ENCODE measurements around the gene CFAP52.
"Not testable (repeated sequence)": the region's sequence is repeated elsewhere in the genome, so short reads cannot be mapped to it uniquely, and the experiment has no call there.

The CFAP52 gene

DNA sequence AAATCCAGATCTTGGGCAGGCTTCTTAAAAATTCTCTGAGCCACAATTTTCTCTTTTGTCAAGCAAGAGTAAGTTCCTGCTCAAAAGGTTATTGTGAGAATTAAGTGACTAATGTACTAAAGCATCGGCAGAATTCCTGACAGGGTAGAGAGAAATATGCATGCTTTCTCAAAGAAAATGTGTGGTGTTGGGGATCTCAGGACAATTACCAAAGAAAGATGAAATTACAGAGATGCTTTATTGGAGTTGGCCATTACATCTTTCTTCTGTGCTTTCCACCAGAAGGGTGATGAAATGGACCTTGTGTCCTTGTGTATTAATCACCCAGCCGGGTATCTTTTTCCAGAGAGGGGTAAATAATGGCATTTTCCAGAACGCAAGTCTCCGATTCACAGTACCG, 67.2 kb downstream of the CFAP52 start:
- no peaks in the 10 kb centered on the region for H3K9me3 ChIP-seq (ENCODE audit: control insufficient read depth in 2 of 2, low read length in 2 of 2)
- no peak overlapping the region for H3K4me3 ChIP-seq (ENCODE audit: low read length in 2 of 2)
- H3K27ac ChIP-seq (ENCODE audit: low read depth in 2 of 2, low read length in 2 of 2) = no peak overlapping the region
- no peaks in the 10 kb centered on the region for H3K36me3 ChIP-seq (ENCODE audit: control insufficient read depth in 2 of 2, insufficient read depth in 2 of 2, low read length in 2 of 2)
- no peak overlapping the region for H3K9ac ChIP-seq (ENCODE audit: low read depth in 1 of 2, low read length in 2 of 2)
- H3K27me3 ChIP-seq (ENCODE audit: control insufficient read depth in 2 of 2, insufficient read depth in 2 of 2, low read length in 2 of 2) = peaks cover 0 to 7% of the 10 kb centered on the region in 2 donors
- H3K4me1 ChIP-seq (ENCODE audit: control insufficient read depth in 2 of 2, insufficient read depth in 2 of 2, low read length in 2 of 2) = peaks cover 3 to 13% of the 10 kb centered on the region in 2 donors

DNA sequence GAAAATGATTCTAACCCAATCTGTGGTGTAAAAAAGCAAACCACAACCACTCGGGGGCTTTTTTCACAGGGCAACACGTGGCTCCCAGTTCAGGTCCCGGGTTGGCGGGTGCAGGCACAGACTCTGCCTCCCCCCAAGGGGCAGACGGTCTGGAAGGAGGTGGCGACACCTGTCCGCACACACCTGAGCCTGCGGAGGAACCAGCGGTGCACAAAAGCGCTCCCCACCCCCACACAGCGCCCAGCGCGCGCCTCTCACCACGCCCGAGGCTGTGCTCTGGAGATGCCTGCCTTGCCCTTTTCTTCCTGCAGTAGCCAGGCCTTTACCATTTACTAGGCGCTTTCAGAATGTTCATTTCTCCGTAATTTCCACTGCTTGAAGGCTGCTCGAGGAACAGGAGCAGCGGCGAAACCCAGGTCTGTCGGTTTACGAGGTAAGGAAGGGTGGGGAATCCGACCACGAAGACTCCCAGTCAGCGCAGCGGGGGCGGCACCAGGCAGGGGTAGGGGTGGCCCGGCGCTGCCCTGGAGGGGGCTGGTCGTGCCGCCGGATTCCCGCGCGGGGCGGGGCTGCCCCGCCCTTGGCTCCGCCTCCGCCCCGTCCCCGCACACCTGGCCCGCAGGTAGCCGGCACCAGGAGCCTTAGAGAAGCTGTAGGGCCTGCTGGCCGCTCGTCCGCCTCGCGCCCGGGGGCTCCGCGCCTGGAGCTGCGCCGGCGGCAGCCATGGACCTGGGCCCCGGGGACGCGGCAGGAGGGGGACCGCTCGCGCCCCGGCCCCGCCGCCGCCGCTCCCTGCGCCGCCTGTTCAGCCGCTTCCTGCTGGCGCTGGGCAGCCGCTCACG, 68.7 kb downstream of the CFAP52 start, which contains the start of gene USP43:
USP43 (plus strand) TSS at position 608 of the 842 bp plus-strand sequence; CDS start at position 724, 116 bp downstream.
- H3K9me3 ChIP-seq (ENCODE audit: control insufficient read depth in 2 of 2, low read length in 2 of 2) = no peaks in the 10 kb centered on the region
- H3K4me3 ChIP-seq (ENCODE audit: low read length in 2 of 2) = peak within 1 kb of the TSS; percentile 86 to 88
- peaks cover 0 to 7% of the 10 kb centered on the region in 2 donors for H3K27me3 ChIP-seq (ENCODE audit: control insufficient read depth in 2 of 2, insufficient read depth in 2 of 2, low read length in 2 of 2)
- peaks cover 3 to 13% of the 10 kb centered on the region in 2 donors for H3K4me1 ChIP-seq (ENCODE audit: control insufficient read depth in 2 of 2, insufficient read depth in 2 of 2, low read length in 2 of 2)
- H3K9ac ChIP-seq (ENCODE audit: low read depth in 1 of 2, low read length in 2 of 2) = peak within 1 kb of the TSS; percentile 92 to 94
- H3K27ac ChIP-seq (ENCODE audit: low read depth in 2 of 2, low read length in 2 of 2) = peak within 1 kb of the TSS; percentile 97 to 98
- H3K36me3 ChIP-seq (ENCODE audit: control insufficient read depth in 2 of 2, insufficient read depth in 2 of 2, low read length in 2 of 2) = no peaks in the 10 kb centered on the region

DNA sequence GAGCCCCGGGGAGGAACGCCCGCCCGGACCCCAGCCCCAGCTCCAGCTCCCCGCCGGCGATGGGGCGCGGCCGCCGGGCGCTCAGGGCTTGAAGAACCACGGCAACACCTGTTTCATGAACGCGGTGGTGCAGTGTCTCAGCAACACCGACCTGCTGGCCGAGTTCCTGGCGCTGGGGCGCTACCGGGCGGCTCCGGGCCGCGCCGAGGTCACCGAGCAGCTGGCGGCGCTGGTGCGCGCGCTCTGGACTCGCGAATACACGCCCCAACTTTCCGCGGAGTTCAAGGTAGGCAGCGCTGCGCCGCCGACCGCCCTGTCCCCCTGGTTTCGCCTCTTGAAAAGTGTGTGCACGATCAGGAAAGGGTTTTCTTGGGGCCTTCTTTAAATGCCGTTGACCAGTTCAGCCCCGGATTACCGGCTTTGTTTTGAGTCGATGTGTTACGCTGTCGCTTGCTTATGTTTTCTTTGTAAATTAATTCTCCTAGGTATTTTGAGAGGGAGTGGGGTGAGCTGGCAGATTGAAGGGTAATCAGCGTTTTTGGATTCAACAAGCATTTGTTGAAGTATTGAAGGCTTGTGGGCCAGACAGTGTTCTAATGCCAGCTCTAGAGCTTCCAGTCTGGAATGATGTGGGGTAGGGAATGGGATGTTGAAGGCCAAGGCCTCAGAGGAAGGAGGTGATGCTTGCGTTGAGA, 69.6 kb downstream of the CFAP52 start:
- peak overlapping the region; percentile 97 to 98 for H3K27ac ChIP-seq (ENCODE audit: low read depth in 2 of 2, low read length in 2 of 2)
- H3K4me1 ChIP-seq (ENCODE audit: control insufficient read depth in 2 of 2, insufficient read depth in 2 of 2, low read length in 2 of 2) = peaks cover 3 to 13% of the 10 kb centered on the region in 2 donors
- no peaks in the 10 kb centered on the region for H3K36me3 ChIP-seq (ENCODE audit: control insufficient read depth in 2 of 2, insufficient read depth in 2 of 2, low read length in 2 of 2)
- peaks cover 0 to 7% of the 10 kb centered on the region in 2 donors for H3K27me3 ChIP-seq (ENCODE audit: control insufficient read depth in 2 of 2, insufficient read depth in 2 of 2, low read length in 2 of 2)
- no peaks in the 10 kb centered on the region for H3K9me3 ChIP-seq (ENCODE audit: control insufficient read depth in 2 of 2, low read length in 2 of 2)
- H3K4me3 ChIP-seq (ENCODE audit: low read length in 2 of 2) = peak overlapping the region; percentile 86 to 88
- peak overlapping the region; percentile 92 to 94 for H3K9ac ChIP-seq (ENCODE audit: low read depth in 1 of 2, low read length in 2 of 2)

DNA sequence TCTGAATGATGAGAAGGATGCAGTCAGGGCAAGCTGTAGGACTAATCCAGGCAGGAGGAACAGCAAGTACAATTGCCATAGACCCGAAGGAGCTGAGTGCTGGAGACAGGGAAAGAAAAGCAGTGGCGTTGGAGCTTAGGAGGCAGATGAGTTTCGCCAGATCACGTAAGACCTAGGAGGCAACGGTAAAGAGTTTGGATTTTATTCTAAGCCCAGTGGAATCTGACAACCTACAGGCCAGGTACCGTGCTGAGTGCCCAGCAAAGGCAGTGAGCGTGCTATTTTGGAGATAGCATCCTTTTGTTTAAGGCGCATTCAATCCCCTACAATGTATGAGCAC, 70.1 kb downstream of the CFAP52 start:
- H3K27ac ChIP-seq (ENCODE audit: low read depth in 2 of 2, low read length in 2 of 2) = peak overlapping the region; percentile 97 to 98
- H3K4me3 ChIP-seq (ENCODE audit: low read length in 2 of 2) = peak overlapping the region; percentile 86 to 88
- H3K27me3 ChIP-seq (ENCODE audit: control insufficient read depth in 2 of 2, insufficient read depth in 2 of 2, low read length in 2 of 2) = peaks cover 0 to 7% of the 10 kb centered on the region in 2 donors
- peaks cover 3 to 13% of the 10 kb centered on the region in 2 donors for H3K4me1 ChIP-seq (ENCODE audit: control insufficient read depth in 2 of 2, insufficient read depth in 2 of 2, low read length in 2 of 2)
- H3K36me3 ChIP-seq (ENCODE audit: control insufficient read depth in 2 of 2, insufficient read depth in 2 of 2, low read length in 2 of 2) = no peaks in the 10 kb centered on the region
- H3K9me3 ChIP-seq (ENCODE audit: control insufficient read depth in 2 of 2, low read length in 2 of 2) = no peaks in the 10 kb centered on the region
- peak overlapping the region; percentile 92 to 94 for H3K9ac ChIP-seq (ENCODE audit: low read depth in 1 of 2, low read length in 2 of 2)

DNA sequence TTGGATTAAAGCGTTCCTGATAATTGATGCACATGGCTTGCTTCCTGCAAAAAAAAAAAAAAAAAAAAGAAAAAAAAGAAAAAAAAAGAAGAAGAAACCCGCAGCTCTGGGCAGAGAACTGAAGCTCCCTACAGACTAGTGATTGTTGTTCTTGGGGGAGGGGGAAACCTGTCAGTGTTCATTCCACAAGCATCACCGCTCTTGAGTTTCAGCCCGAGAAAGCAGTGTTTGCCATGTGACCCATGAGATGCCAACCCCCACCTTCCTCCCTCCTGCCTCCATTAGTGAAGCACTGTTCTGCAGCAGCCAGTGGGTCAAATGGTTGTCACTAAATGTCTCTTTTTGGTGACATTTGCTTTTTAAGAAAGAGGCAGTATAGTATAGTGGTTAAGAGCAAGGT, 70.6 kb downstream of the CFAP52 start:
- Histone ChIP-seq H3K9ac (ENCODE audit: low read depth in 1 of 2, low read length in 2 of 2) (no peak overlapping the region), H3K27me3 (ENCODE audit: control insufficient read depth in 2 of 2, insufficient read depth in 2 of 2, low read length in 2 of 2) (peaks cover 0 to 7% of the 10 kb centered on the region in 2 donors), H3K4me3 (ENCODE audit: low read length in 2 of 2) (peak overlapping the region; percentile 86 to 88), H3K36me3 (ENCODE audit: control insufficient read depth in 2 of 2, insufficient read depth in 2 of 2, low read length in 2 of 2) (no peaks in the 10 kb centered on the region), H3K27ac (ENCODE audit: low read depth in 2 of 2, low read length in 2 of 2) (no peak overlapping the region), H3K9me3 (ENCODE audit: control insufficient read depth in 2 of 2, low read length in 2 of 2) (no peaks in the 10 kb centered on the region), H3K4me1 (ENCODE audit: control insufficient read depth in 2 of 2, insufficient read depth in 2 of 2, low read length in 2 of 2) (peaks cover 3 to 13% of the 10 kb centered on the region in 2 donors)

DNA sequence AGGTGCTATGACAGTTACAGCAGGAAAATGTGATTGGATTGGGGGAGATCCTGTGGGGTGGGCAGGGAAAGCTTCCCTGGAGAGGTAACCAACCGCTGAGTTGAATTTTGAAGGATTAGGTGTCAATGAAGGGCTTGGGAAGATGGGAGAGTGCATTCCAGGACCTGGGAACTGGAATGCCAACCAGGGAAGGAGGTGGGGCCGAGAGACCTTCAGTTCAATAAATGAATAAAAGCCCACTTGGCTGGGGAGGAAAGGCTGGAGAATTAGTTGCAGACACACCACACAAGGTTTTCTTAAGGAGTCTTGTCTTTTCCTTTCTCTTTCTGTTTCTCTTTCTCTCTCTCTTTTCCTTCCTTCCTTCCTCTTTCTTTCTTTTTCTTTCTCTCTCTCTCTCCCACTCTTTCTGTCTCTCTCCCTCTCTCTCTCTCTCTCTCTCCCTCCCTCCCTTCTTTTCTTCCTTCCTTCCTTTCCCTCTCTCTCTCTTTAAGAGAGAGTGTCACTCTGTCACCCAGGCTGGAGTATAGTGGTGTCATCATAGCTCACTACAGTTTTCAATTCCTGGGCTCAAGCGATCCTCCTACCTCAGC, 72.2 kb downstream of the CFAP52 start:
- no peak overlapping the region for H3K27ac ChIP-seq (ENCODE audit: low read depth in 2 of 2, low read length in 2 of 2)
- peaks cover 0 to 7% of the 10 kb centered on the region in 2 donors for H3K27me3 ChIP-seq (ENCODE audit: control insufficient read depth in 2 of 2, insufficient read depth in 2 of 2, low read length in 2 of 2)
- no peaks in the 10 kb centered on the region for H3K9me3 ChIP-seq (ENCODE audit: control insufficient read depth in 2 of 2, low read length in 2 of 2)
- H3K9ac ChIP-seq (ENCODE audit: low read depth in 1 of 2, low read length in 2 of 2) = no peak overlapping the region
- no peak overlapping the region for H3K4me3 ChIP-seq (ENCODE audit: low read length in 2 of 2)
- no peaks in the 10 kb centered on the region for H3K36me3 ChIP-seq (ENCODE audit: control insufficient read depth in 2 of 2, insufficient read depth in 2 of 2, low read length in 2 of 2)
- H3K4me1 ChIP-seq (ENCODE audit: control insufficient read depth in 2 of 2, insufficient read depth in 2 of 2, low read length in 2 of 2) = peaks cover 3 to 13% of the 10 kb centered on the region in 2 donors

DNA sequence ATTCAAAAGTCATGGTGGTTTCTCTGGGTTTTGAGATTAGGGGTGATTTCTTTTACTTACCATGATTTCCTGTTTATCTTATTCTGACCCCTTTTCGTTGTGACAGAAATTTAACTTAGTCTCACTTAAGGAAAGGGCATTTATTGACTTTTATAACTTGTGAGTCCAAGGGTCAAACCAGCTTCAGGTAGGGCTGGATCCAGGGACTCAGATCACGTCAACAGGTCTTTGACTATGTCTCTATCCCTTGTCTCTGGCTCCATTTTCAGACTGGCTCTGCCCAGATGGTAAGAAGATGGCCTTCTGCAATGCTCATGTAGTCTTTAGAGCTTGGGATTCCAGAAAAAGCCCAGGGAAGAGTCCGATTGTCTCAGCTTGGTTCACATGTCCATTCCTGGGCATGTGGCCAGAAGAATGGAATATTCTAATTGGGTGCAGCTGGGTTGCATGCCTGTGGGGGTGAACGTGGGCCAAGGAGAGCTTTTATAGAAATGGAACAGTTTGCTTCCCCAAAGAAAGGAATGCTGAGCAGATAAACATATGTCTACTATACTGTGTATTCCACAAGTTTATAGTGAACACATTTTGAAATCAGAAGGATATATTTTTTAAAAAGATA, 82.3 kb downstream of the CFAP52 start:
- Histone ChIP-seq H3K4me1 (ENCODE audit: control insufficient read depth in 2 of 2, insufficient read depth in 2 of 2, low read length in 2 of 2) (peaks cover 0 to 14% of the 10 kb centered on the region in 2 donors), H3K36me3 (ENCODE audit: control insufficient read depth in 2 of 2, insufficient read depth in 2 of 2, low read length in 2 of 2) (peaks cover 0 to 4% of the 10 kb centered on the region in 2 donors), H3K4me3 (ENCODE audit: low read length in 2 of 2) (no peak overlapping the region), H3K27me3 (ENCODE audit: control insufficient read depth in 2 of 2, insufficient read depth in 2 of 2, low read length in 2 of 2) (no peaks in the 10 kb centered on the region), H3K27ac (ENCODE audit: low read depth in 2 of 2, low read length in 2 of 2) (peak overlapping the region in 1 of 2 donors; percentile 21), H3K9ac (ENCODE audit: low read depth in 1 of 2, low read length in 2 of 2) (no peak overlapping the region), H3K9me3 (ENCODE audit: control insufficient read depth in 2 of 2, low read length in 2 of 2) (no peaks in the 10 kb centered on the region)

DNA sequence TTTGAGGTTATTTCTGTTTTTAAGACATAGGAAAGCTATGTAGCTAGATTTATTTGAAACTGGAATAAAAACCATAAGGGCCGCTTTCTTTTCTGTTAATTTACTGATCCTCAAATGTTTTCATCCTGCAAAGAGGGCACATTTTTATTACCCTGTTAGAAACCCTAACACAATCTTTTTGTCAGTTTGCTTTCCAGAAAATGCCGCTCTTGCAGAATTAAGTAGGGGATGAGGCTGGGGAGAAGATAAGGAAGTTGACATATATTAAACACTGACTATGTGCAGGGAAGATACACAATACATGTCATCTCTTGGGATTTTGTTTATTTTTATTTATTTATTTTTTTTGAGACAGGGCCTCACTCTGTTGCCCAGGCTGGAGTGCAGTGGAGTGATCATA, 84.6 kb downstream of the CFAP52 start:
- H3K36me3 ChIP-seq (ENCODE audit: control insufficient read depth in 2 of 2, insufficient read depth in 2 of 2, low read length in 2 of 2) = peaks cover 0 to 7% of the 10 kb centered on the region in 2 donors
- no peaks in the 10 kb centered on the region for H3K9me3 ChIP-seq (ENCODE audit: control insufficient read depth in 2 of 2, low read length in 2 of 2)
- no peak overlapping the region for H3K27ac ChIP-seq (ENCODE audit: low read depth in 2 of 2, low read length in 2 of 2)
- no peak overlapping the region for H3K4me3 ChIP-seq (ENCODE audit: low read length in 2 of 2)
- no peak overlapping the region for H3K9ac ChIP-seq (ENCODE audit: low read depth in 1 of 2, low read length in 2 of 2)
- peaks cover 0 to 14% of the 10 kb centered on the region in 2 donors for H3K4me1 ChIP-seq (ENCODE audit: control insufficient read depth in 2 of 2, insufficient read depth in 2 of 2, low read length in 2 of 2)
- no peaks in the 10 kb centered on the region for H3K27me3 ChIP-seq (ENCODE audit: control insufficient read depth in 2 of 2, insufficient read depth in 2 of 2, low read length in 2 of 2)

DNA sequence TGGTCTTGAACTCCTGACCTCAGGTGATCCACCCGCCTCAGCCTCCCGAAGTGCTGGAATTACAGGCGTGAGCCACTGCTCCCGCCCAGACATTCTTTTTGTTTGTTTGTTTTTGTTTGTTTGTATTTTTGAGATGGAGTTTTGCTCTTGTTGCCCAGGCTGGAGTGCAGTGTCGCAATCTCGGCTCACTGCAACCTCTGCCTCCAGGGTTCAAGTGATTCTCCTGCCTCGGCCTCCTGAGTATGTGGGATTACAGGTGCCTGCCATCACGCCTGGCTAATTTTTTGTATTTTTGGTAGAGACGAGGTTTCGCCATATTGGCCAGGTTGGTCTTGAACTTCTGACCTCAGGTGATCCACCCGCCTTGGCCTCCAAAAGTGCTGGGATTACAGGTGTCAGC, 87.1 kb downstream of the CFAP52 start:
- not testable (repeated sequence) for H3K27ac ChIP-seq (ENCODE audit: low read depth in 2 of 2, low read length in 2 of 2); H3K9ac ChIP-seq (ENCODE audit: low read depth in 1 of 2, low read length in 2 of 2); H3K4me1 ChIP-seq (ENCODE audit: control insufficient read depth in 2 of 2, insufficient read depth in 2 of 2, low read length in 2 of 2); H3K9me3 ChIP-seq (ENCODE audit: control insufficient read depth in 2 of 2, low read length in 2 of 2); H3K4me3 ChIP-seq (ENCODE audit: low read length in 2 of 2); H3K27me3 ChIP-seq (ENCODE audit: control insufficient read depth in 2 of 2, insufficient read depth in 2 of 2, low read length in 2 of 2)
- peaks cover 6 to 14% of the 10 kb centered on the region in 2 donors for H3K36me3 ChIP-seq (ENCODE audit: control insufficient read depth in 2 of 2, insufficient read depth in 2 of 2, low read length in 2 of 2)

Measured in mucosa of rectum (tissue), 2 donors.